Stimulated activated CD4-positive, alpha-beta T cell treated with anti-CD3 and anti-CD28 coated beads, Interleukin-12 subunit alpha, Interleukin-12 subunit beta, amount 100 ng/mL, for 48 hours (primary cell): ENCODE data around the gene ITM2C.

Source experiments
- DNase-seq, 3 donors: peaks; one replicate each; pipeline ENCODE4 v3.0.0-alpha.2; 2020; ENCODE audit warnings: low read depth in 2 of 3, low spot score in 1 of 3

The ITM2C gene

GRCh38 chr2:230891064-230891463, 26.3 kb downstream of the ITM2C start:
- DNase-seq, result no peak

GRCh38 chr2:230891509-230891908, 26.8 kb downstream of the ITM2C start:
- DNase-seq, result no peak

- no peak for DNase-seq
Observed at GRCh38 chr2:230893338-230893737, 28.6 kb downstream of the ITM2C start.

DNA sequence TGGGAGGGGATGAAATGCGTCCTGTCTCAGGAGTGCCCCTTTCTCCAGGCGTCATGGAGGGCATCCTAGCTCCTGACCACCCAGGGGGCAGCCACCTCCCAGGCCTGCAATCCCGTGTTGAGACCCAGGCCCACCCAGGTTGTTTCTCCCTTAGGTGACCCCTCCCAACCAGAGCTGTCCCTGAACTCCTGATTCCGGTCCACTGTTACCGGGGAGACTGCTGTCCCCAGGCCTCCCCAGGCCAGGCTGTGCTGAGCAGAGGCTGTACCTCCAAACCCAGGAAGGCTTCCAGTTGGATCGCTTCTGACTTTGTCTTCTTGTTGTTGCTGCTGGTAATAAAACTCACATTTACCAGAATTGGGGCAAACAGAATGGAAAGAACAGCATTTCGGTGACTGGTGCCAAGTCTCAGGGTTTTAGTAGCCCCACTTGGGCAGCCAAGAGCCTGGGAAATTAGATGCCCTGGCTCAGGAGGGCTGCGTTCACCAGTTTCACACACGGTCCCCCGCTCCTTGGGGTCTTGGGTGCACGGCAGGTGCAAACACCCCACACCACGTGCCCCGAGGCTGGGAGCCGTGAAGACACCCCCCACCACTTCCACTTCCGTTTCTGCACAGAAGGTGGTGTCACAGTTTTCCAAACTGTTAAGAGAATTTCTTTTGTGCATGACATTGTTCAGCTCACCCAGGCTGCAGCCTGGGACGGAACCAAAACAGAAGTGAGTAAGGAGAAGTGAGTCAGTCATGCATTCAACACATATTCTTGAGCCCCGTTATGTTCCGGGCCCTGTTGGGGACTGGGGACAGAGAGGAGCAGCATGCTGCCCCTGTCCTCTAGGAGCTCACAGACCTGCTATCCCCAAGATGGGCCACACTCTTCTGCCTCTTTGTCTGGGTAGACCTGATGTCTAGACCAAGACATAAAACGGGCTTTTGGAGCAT, 29.4 kb downstream of the ITM2C start:
- DNase-seq, result no peak

GRCh38 chr2:230895536-230896345, 31.0 kb downstream of the ITM2C start:
- no peak for DNase-seq

GRCh38 chr2:230896346-230897115, 31.8 kb downstream of the ITM2C start:
- DNase-seq, result no peak

GRCh38 chr2:230898016-230898712, 33.4 kb downstream of the ITM2C start:
- DNase-seq, result no peak

- DNase-seq, result no peak
Observed at GRCh38 chr2:230898713-230899091, 34.0 kb downstream of the ITM2C start.

DNA sequence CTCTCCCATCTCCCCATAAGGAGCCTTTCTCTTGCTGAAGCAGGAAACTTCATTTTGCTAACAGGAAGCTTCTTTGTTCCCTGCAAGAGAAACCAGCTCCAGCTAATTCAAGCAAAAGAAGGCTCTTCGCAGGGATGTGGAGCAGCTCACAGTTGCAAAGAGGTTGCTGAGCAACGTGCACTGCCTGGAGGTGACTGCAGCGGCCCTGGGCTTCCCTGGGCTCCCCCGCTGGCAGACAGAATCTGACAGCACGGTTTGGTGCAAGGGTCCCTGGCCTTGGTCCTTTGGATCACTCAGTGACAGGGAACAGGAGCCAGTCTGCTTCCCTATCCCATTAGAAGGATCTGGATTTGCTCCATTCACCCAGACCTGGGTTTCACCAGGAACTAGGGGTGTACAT, 34.5 kb downstream of the ITM2C start:
- no peak for DNase-seq

DNA sequence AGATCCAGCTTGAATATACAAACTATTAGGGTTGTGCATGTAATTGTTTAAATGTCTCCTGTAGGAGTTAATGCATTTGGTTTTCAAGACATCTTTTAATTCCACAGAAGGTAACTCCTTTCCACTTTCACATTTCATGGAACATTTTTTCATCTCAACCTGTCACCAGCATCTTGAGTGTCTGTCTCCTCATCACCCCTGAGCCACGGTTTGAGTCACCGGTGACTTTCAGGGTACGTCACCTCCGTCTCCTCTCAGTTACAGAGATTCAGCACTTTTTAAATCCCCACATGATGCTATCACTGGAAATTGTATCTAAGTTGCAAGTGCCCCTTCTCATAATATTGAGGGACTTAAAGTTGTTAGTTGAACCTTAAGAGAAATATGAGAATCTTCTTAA, 35.0 kb downstream of the ITM2C start:
- DNase-seq, result peak in 2 of 3 donors; percentile 50

- no peak for DNase-seq
Observed at GRCh38 chr2:230900336-230900995, 35.7 kb downstream of the ITM2C start.

DNA sequence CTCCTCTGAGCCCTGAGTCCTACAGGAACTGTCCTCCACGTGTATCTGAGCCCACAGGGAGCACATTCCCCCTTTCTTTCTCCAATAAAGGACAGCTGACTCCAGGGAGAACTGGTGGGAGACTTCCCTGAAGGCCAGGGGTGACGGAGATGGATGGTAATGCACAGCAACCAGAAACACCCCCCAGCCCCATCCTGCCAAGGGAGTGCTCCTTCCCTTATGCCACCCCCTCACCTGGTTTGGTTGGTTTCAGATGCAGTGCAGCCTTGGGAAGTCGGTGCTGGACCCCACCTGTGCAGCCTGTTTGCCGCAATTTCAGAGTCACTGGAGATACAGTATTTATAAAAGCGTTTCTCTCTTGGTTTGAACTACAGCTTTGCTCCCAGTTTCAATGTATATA, 36.3 kb downstream of the ITM2C start:
- DNase-seq, result no peak

GRCh38 chr2:230902180-230902899, 37.6 kb downstream of the ITM2C start:
- DNase-seq, result peak; percentile 36 to 60 (median 50)

GRCh38 chr2:230903231-230904150, 38.7 kb downstream of the ITM2C start:
- DNase-seq, result no peak

DNA sequence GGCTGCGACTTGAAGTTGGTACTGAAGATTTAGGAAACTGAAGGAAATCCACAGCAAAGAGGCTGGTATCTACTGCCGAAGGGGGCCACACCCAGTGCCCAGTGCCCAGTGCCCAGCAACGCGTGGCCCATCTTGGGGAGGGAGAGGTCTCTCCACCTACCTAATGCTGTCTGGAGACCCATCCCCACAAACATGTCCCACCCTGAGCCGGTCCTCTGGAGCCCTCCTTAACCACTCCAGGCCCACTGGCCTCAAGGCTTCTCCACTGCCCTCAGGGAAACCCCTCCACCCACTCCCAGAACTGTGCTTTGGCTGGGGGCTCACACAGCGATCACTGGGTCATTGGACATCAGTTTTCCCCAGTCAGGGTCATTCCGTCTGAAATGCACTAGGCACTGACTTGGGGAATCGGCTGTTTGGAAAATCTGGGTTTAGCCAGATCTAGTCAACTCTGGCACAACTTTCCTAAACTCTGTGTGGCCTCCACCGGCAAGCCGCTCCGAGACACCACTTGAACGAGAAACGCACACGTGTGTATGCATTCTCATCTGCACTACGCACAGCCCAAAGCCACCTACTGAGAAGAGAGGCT, 40.2 kb downstream of the ITM2C start:
- DNase-seq, result no peak

DNA sequence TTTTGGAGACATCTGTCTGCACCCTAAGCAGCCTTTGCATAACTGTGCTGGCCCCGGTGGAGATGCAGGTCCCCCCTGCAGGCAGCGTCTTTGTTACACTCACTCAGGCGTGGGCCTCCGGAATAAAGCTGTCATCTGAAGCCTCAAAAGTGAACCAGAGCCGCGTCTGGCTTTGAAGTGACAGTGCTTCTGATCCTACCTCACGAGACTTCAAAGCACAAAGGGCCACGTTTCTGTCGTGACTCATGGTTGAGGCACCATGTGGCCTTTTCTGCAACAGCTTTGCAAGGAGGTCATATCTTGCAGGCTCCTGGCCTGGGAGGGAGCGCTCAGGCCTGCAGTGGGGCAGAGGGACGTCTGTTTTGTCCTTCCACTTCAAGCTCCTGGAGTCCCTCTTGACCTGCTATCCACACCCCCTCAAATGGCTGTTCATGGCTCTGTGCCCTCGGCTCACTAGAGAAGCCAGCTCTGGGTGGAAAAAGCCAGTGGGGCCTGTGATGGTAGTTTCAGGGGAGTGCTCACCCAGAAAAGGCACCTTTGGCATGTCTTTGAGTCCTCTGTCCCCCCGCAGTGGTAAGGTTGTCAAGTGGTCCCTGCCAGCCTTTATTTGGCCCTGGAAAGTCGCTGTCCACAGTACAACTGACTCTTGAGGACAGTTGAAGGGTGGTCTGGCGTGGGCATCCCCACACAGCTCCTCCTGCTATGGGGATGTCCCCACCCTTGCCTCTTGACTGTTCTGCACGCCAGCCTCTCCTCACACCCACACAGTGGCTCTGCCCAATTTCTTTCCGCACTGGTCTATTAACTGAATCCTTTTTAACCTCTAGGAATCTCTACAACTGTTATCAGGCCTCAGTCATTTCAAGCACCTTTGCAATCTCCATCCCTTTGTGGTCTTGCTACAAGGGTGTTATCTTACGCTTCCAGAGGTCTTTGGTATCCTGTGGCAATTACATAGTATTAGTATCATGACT, 41.0 kb downstream of the ITM2C start:
- peak; percentile 81 to 90 (median 83) for DNase-seq
